ENCODE results near the gene SPTSSA.

The SPTSSA gene

DNA sequence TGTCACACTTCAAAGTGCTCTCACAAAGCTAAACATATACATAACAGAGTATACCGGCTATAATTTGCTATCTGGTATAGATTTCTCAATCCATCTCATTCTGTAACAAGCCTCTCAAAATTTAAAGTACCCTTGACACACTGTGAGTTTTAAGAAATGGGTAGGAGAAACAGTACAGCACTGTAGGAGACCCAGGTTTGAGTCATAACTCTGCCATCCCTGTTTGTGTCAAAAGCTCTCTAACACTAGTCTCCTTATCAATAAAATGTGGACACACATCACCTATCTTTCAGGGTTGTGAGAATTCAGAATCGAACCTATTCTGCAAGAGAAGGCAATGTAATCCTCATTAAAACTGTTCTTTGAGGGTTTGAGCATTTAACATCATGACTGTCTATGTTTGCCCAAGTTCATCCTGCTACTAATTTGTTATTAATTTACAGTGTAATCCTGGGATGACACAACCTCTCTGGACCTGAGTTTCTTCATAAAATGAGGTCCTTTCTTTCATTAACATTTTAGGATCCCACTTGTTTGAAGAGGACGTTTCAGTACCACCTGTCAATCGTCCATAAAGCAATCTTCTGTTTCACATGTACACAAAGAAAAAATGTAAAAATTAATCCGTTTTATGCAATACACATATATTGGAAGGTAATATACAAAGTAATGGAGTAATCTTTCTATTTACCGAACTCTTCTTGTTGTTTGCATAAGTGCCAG is 12.1 kb downstream of the SPTSSA start:
- DNase-seq (ENCODE audit: low read depth): no peak
- no peak for TF ChIP-seq CTCF (IDR thresholded peaks at IDR 0.05; ENCODE audit: control insufficient read depth, extremely low read depth, insufficient read depth)
- no peak overlapping the region for H3K4me3 ChIP-seq (ENCODE audit: low read depth, low read length)

DNA sequence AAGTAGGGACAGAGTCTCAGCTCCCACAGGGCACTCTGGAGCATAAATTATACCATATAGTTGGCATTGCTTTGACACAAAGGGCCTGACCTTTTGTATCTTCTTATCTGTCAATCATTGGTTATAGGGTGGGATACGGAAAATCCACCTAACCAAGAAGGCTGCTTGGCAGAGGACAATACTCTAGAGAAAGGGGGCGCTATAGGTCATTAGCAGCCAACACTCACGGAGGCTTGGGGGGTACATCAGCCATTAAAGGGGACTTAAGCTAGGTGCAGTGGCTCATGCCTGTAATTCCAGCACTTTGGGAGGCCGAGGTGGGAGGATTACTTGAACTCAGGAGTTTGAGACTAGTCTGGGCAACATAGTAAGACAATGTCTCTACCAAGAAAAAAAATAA is 22.9 kb downstream of the SPTSSA start:
- H3K4me3 ChIP-seq (ENCODE audit: low read depth, low read length): no peak overlapping the region
- 0 out of 2 replicates have a peak, but pooled peaks have one; percentile 5 for TF ChIP-seq CTCF (IDR thresholded peaks at IDR 0.05; ENCODE audit: control insufficient read depth, extremely low read depth, insufficient read depth)
- DNase-seq (ENCODE audit: low read depth): no peak

- DNase-seq (ENCODE audit: low read depth): no peak
- no peak for TF ChIP-seq CTCF (IDR thresholded peaks at IDR 0.05; ENCODE audit: control insufficient read depth, extremely low read depth, insufficient read depth)
- no peak overlapping the region for H3K4me3 ChIP-seq (ENCODE audit: low read depth, low read length)
Observed at GRCh38 chr14:34438438-34438837, 23.6 kb downstream of the SPTSSA start.

- TF ChIP-seq CTCF (IDR thresholded peaks at IDR 0.05; ENCODE audit: control insufficient read depth, extremely low read depth, insufficient read depth): no peak
- H3K4me3 ChIP-seq (ENCODE audit: low read depth, low read length): no peak overlapping the region
- no peak for DNase-seq (ENCODE audit: low read depth)
Observed at GRCh38 chr14:34437729-34438080, 24.3 kb downstream of the SPTSSA start.

DNA sequence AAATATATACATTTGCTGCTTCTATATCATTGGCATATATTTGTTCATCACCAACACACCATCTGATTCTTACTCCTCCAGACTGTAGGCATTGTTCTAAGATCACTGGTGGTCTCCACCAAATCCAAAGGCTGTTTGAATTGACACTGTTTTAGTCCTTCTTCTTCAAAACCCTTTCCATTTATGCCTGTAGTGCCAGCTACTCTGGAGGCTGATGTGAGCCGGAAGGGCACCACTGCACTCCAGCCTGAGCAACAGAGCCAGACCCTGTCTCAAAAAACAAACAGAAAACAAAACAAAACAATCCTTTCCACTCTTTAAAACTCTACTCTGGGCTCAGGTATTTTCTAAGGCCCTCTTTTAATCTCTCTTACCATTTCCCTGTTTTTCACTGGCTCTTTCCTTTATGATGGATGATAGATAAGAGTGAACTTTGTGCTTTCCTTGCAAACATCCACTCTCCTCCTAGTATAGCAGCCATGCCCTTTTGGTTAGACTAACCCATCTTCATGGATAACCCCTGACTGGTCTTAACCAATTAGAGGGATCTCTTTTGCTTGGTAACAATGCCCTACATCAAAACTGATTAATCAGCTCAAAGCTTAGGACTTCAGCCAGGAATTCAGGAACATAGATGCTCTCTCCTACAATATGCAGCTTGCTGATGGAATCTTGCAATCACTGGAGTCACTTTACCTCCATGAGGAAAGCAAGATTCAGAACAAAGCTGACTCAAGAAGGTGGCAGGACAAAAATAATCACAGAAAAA is 24.9 kb downstream of the SPTSSA start:
- no peak for TF ChIP-seq CTCF (IDR thresholded peaks at IDR 0.05; ENCODE audit: control insufficient read depth, extremely low read depth, insufficient read depth)
- DNase-seq (ENCODE audit: low read depth): no peak
- H3K4me3 ChIP-seq (ENCODE audit: low read depth, low read length): no peak overlapping the region

DNA sequence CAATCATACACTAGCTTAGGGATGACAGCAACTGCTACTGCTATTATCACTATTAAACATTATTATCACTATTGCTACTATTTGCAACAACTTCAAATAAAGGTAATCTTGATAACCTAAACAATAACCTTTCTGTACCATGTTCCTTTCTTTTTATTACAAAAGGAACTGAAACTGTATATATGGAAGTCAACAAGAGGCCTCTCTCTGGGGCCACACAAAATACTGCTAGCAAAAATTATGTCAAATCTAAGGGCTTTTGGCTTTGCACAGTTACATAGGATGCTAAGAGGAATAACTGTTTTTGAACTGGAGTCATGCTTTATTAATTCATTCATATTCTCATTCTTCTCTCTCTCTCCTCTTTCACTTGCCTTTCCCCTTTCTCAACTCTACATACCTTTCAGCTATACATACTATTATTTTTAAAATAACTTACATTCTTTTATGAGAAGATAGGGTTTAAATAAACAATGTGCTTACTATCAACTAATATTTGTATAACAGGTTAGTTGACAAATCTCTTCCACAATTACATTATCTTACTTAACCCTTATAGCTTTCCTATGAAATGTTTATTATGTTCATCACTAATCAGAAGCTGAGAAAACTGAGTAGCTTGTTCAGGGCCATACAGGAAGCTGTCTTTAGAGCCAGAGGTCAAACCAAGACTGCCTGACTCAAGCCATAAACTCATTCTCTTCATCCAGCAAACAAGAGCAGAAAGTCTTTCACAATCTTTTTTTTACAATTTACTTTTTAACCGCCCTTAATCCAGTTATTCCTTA is 25.7 kb downstream of the SPTSSA start:
- peak; percentile 17 for DNase-seq (ENCODE audit: low read depth)
- no peak for TF ChIP-seq CTCF (IDR thresholded peaks at IDR 0.05; ENCODE audit: control insufficient read depth, extremely low read depth, insufficient read depth)

More for the DNA sequence above, 25.7 kb downstream of the SPTSSA start:
- no peak overlapping the region for H3K4me3 ChIP-seq (ENCODE audit: low read depth, low read length)

All from LNCaP clone FGC (cell line).